Stimulated activated CD8-positive, alpha-beta memory T cell treated with anti-CD3 and anti-CD28 coated beads, Interleukin-12 subunit alpha, Interleukin-12 subunit beta, amount 100 ng/mL, for 24 hours (primary cell): ENCODE measurements around the gene ITPRIPL2.

ENCODE experiments used
- DNase-seq: peaks from one replicate; pipeline ENCODE4 v3.0.0-alpha.2; 2020; ENCODE audit errors: extremely low read depth

ITPRIPL2 gene

DNA sequence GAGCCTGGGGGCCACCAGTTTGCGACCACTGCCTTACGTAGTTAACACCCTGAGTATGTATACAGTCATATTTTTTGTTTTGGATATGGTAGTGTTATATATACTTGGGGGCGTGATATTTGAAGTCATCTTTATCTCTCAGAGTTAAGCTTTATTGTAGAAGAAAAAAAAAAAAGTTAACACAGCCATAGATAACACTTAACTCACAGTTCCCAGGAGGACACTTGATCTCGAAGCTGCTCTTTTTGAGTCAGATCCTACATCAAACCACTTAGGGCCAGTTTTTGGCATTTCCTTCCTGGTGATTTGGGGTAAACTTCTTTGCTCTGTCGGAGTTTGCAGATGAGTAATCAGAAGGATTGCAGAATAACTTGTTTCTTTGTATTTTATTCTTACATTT, 5.8 kb downstream of the ITPRIPL2 start:
- DNase-seq: no peak

DNA sequence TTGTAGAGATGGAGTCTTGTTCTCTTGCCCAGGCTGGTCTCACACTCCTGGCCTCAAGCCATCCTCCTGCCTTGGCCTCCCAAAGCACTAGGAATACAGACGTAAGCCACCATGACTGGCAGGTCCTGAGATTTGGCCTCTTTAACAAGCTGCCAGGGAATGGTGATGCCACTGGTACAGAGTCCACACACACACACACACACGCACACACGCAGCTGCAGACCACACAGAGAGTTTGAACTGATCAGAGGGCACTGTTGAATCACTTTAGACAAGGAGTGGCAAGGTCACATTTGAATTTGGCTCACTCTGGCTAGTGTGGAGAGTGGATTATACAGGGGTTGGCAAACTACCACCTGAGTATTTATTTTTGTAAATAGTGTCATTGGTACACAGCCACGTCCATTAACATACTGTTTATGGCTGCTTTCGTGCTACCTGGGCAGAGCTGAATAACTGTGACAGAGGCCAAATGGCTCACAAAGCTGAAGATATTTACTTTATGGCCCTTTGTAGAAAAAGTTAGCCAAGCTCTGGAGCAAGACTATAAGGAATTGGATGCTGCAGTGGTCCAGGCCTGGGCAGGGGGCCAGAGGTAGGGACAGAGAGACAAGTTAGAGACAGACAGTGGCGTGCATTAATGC, 9.9 kb downstream of the ITPRIPL2 start:
- DNase-seq: no peak

- no peak for DNase-seq
Observed at GRCh38 chr16:19126300-19126699, 12.5 kb downstream of the ITPRIPL2 start.

- DNase-seq: no peak
Observed at GRCh38 chr16:19127205-19127604, 13.4 kb downstream of the ITPRIPL2 start.

DNA sequence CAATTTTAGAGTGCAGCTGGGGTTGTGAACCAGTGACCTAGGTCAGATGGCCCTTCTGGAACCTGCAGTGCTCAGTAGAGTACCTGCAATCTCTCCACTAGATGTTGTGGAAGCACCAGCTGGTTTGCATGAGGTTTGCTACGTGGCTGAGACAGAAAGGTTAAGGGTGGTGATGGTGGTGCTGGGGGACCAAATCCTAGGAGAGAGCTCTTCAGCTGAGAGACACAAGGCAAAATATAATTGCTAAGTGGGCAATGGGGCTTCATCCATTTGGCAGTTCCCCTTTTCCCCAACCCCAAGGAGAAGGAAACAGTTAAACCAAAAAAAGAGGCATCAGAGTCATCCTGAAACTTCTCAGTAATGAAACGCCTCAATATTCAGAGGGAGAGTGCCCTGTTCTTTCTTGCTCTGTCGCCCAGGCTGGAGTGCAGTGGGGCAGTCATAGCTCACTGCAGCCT, 13.9 kb downstream of the ITPRIPL2 start:
- DNase-seq: no peak

GRCh38 chr16:19128454-19129200, 14.9 kb downstream of the ITPRIPL2 start:
- DNase-seq: no peak

DNA sequence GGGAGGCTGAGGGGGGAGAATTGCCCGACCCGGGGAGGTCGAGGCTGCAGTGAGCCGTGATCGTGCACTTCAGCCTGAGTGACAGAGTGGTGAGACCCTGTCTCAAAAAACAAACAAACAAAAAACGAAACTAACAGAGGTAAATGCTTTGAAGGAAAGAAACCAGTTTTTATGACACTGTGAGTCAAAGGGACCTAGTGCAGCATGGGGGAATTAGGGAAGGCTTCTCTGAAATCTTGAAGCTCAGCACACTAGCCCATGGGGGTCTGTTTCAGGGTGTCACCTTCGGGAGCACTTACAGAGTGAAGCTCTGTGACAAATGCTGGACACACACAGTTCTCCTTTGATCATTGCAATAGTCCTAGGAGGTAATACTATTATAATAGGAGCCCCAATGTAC, 16.6 kb downstream of the ITPRIPL2 start:
- no peak for DNase-seq

DNA sequence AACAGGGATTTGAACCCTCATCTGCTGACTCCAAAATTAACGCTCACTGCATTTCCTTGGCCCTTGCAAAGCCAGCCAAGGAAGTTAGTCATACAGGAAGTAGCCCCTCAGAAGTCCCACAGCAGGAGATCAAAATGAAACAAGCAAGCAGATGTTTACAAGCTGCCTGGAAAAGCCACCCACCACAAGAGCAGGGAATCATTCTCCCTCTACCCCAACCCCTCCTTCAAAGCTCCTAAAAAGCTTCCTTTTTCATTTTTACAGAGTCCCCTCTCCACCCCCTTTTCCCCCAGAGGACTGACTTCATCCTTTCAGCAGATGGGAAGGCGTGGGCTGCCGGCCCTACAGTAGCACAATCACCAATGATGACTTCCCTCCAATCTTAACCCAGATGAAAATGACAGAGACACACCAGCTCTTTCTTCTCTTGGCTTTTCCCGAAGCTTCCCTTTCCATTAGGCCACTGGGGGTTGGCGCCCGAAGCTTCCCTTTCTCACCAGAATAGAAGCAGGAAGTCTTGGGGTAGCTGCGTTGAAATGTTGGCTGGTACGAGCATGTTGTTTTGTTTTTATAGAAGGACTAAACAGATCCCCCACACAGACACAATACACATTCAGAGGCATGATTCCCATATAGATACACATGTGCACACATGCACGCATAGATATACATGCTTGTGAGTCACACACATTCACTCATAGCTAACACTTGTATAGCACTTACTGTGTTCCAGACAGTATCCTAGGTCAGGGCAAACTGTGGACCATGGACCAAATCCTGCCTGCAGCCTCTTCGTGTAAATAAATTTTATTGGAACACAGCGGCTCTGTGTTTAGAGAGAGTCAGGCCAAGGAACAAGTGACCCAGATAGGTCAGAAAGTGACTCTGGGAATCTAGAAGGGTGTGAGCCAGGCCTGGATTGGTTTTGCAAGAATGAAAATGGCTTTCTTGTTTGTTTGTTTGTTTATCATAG, 17.4 kb downstream of the ITPRIPL2 start:
- DNase-seq: no peak

DNA sequence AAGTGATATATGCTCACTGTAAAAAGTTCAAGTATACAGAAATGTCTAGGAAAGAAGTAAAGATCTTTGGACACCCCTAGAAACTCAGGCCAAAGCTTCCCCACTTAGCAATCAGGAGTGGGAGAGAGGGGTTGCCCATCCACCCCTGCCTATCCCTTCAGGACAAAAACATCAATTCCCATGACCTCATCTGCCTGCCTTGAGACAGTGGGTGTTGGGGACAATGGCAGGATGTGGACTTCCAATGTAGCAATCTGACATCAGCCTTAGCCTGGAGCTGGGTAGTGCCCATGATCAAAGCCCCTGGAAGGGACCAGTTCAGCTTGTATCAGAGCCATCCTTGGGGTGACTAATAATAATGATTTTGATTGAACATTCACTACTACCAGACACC, 18.1 kb downstream of the ITPRIPL2 start:
- DNase-seq: no peak

- DNase-seq: no peak
Observed at GRCh38 chr16:19132255-19132654, 18.5 kb downstream of the ITPRIPL2 start.

GRCh38 chr16:19132898-19133297, 19.1 kb downstream of the ITPRIPL2 start:
- DNase-seq: no peak

GRCh38 chr16:19133600-19133999, 19.8 kb downstream of the ITPRIPL2 start:
- no peak for DNase-seq

GRCh38 chr16:19135201-19135842, 21.6 kb downstream of the ITPRIPL2 start:
- DNase-seq: no peak

GRCh38 chr16:19135896-19136438, 22.2 kb downstream of the ITPRIPL2 start:
- DNase-seq: no peak

DNA sequence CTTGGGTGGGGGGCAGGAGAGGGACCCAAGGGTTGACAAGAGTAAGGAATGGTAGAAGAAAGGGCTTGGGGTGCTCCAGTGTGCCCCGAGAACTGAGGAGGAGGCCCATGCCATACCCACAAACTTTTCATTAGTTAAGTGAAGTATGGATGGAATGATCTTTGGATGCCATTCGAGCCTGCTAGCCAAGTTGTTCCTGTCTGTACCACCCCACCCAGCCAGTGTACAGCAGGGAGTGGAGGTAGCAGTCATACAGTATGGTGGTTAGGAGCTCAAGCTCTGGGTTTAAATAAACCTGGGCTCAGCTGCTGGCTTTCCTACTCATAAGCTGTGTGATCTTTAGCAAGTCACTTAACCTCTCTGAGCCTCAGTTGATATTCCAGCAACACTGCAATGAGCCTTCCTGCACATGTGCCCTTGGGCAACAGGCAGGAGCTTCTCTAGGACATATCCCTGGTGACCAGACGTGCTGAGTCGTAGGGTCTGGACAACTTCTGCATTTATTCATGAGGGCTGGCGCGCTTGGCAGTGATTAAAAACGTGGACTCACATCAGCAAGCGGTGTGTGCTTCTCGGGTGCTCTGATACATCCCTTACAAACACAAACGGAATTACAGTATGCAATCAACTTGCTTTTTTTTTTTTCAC, 22.9 kb downstream of the ITPRIPL2 start:
- DNase-seq: no peak

DNA sequence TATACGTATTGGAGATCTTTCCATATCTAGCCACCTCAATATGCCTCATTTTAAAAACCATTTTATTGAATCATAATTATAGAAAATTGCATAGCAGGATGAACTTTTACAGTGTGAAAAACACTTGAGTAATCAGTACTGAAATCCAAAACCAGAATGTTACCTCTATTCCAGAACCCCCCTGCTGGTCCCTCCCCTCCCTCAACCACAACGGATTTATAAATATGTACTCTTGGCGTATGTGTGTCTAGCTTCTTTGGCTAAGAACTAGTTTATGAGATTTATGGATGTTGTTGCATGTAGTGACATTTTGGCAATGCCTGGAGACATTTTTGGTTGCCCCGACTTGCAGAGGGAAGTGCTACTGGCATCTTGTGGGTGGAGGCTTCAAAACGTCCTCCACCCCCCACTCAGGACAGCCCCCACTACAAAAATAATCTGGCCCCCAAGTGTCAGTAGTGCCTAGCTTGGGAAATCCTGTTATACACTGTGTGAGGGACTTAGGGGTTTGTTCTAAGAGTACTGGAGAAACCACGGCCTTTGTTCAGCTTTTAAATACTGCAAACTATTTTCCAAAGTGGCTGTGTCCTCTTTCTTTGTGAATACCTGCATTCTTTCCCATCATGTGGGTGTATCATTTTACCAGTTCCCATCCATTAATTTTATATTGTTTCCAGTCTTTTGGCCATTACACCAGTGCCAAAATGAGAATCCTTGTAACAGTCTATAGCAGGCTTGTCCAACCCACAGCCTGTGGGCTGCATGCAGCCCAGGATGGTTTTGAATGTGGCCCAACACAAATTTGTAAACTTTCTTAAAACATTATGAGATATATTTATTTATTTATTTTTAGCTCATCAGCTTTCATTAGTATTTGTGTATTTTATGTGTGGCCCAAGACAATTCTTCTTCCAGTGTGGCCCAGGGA, 23.7 kb downstream of the ITPRIPL2 start:
- no peak for DNase-seq

- DNase-seq: no peak
Observed at GRCh38 chr16:19138601-19139000, 24.8 kb downstream of the ITPRIPL2 start.

GRCh38 chr16:19139436-19140091, 25.8 kb downstream of the ITPRIPL2 start:
- DNase-seq: no peak

DNA sequence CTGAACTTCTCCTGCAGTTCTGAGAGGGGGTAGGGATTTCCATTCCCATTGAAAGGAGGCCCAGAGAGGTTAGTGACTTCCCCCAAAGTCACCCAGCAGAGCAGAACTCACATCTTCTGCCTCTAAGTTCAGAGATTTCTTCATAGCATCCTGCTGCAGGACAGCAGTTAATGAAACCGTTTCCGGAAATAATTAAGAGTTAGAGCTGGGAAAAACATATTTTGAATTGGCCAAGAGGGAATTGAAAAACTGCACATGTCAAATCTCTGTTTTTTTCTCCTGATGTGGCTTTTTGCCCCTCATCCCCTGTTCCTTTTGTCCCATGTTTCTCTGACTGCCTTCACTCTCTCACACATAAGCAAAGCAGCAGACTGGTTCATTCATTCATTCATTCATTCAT, 26.6 kb downstream of the ITPRIPL2 start:
- DNase-seq: no peak
